Measurements from ENCODE around the gene BCL2. TPM values are rescaled to one million over a fixed set of nuclear protein-coding genes. Genes with fewer than 3 reads are reported as not detected.

BCL2 gene
- total RNA-seq, 2 experiments from 2014 or later = 66.0 to 88.9 TPM

DNA sequence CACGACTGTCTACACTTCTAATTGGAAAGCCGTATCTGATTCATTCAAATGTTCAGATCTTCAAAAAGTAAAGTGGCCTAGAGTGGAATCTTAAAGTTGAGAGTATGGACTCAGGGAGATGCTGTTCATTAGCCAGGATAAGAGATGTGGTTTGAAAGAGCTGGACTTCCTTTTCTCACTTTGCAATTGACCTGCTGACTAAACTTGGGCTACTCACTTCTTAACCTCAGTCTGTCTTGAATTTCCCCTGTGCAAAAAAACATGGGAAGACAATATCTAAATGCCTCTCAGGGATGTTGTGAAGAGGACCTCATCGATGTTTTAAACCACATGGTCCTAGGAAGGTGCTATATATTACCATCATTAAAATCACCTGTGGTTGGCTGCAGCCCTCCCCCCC lies 64.1 kb downstream of the BCL2 start:
- Mint-ChIP-seq H3K36me3 (ENCODE audit: low read depth) (peaks cover 69% of the 10 kb centered on the region), H3K27me3 (no peaks in the 10 kb centered on the region), H3K4me1 (peaks cover 66% of the 10 kb centered on the region), H3K4me3 (no peak overlapping the region), H3K27ac (no peak overlapping the region), H3K9me3 (ENCODE audit: low read depth) (peaks cover 9% of the 10 kb centered on the region)
- CTCF ChIA-PET = interaction anchor here (1.5 kb wide), 1 partner anchor 26 kb away, joined by 3 read pairs; no protein-coding TSS in a partner anchor
- ATAC-seq (no peak), DNase-seq (no peak)
- POLR2A ChIA-PET = no interaction called here
- intact Hi-C loops (cut with DNase I, micrococcal nuclease) = no loop called here

DNA sequence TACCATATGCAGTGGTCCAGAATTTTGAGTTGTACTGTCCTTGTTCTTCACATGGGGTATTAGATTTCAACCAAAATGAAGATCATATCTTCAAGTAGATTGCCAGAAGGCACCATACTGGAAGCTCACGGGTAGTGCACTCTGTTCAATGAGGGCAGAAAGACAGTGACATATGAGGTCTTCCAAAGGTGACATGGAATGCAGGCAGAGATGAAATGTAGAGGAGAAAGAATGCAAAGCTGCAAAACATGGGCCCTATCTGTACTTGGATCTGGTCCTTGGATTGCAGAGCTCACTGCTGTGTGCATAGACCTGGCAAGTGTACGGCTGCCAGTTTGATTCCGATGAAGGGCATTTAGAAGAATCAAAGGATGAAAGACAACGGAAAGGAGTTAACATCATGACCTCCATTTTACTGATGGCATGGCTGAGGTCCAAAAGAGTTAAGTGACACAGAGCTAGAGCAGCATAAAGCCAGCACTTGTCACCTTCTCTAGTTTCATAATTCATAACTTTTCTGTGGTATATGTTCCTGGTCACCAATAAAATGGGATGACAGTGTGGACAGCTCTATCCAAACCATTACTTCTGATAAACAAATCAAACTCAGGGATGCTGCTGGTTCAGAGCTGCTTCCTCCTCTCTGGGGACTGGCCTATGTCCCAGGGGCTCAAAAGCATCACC lies 64.7 kb downstream of the BCL2 start:
- Mint-ChIP-seq H3K4me1 (peaks cover 66% of the 10 kb centered on the region), H3K27ac (no peak overlapping the region), H3K27me3 (no peaks in the 10 kb centered on the region), H3K36me3 (ENCODE audit: low read depth) (peaks cover 66% of the 10 kb centered on the region), H3K9me3 (ENCODE audit: low read depth) (peaks cover 10% of the 10 kb centered on the region), H3K4me3 (no peak overlapping the region)
- ChIA-PET POLR2A (no interaction called here), CTCF (interaction anchor here (0.9 kb wide), 1 partner anchor 63 kb away, joined by 4 read pairs; no protein-coding TSS in a partner anchor)
- DNase-seq (no peak), ATAC-seq (no peak)
- intact Hi-C loops (cut with DNase I, micrococcal nuclease) = no loop called here

- H3K4me3 Mint-ChIP-seq = peak overlapping the region; percentile 18
- intact Hi-C loops (cut with DNase I, micrococcal nuclease) = no loop called here
- POLR2A ChIA-PET = no interaction called here
Observed at GRCh38 chr18:63253428-63254372, 65.9 kb downstream of the BCL2 start.

GRCh38 chr18:63253014-63253413 lies 66.6 kb downstream of the BCL2 start:
- POLR2A ChIA-PET = no interaction called here
- Mint-ChIP-seq H3K4me3 (no peak overlapping the region), H3K4me1 (peaks cover 58% of the 10 kb centered on the region), H3K27me3 (no peaks in the 10 kb centered on the region), H3K36me3 (ENCODE audit: low read depth) (peaks cover 67% of the 10 kb centered on the region), H3K9me3 (ENCODE audit: low read depth) (peaks cover 10% of the 10 kb centered on the region), H3K27ac (no peak overlapping the region)
- no peak for ATAC-seq
- no peak for DNase-seq
- CTCF ChIA-PET = interaction anchor here (0.5 to 1.3 kb wide), 3 partner anchors 12 to 21 kb away, joined by 3 read pairs; no protein-coding TSS in a partner anchor
- intact Hi-C loops (cut with DNase I, micrococcal nuclease) = no loop called here

More at GRCh38 chr18:63253428-63254372, 65.9 kb downstream of the BCL2 start:
- H3K4me1 Mint-ChIP-seq = peaks cover 62% of the 10 kb centered on the region
- CTCF ChIA-PET = interaction anchor here (1.3 kb wide), 1 partner anchor 12 kb away, joined by 3 read pairs; no protein-coding TSS in a partner anchor
- peaks cover 10% of the 10 kb centered on the region for H3K9me3 Mint-ChIP-seq (ENCODE audit: low read depth)
- peak; percentile 30 for ATAC-seq
- H3K36me3 Mint-ChIP-seq (ENCODE audit: low read depth) = peaks cover 64% of the 10 kb centered on the region
- DNase-seq = no peak
- H3K27me3 Mint-ChIP-seq = no peaks in the 10 kb centered on the region
- peak overlapping the region; percentile 40 for H3K27ac Mint-ChIP-seq

- ChIA-PET CTCF (no interaction called here), POLR2A (no interaction called here)
- H3K36me3 Mint-ChIP-seq (ENCODE audit: low read depth) = peaks cover 68% of the 10 kb centered on the region
- intact Hi-C loops (cut with DNase I, micrococcal nuclease) = no loop called here
- no peaks in the 10 kb centered on the region for H3K27me3 Mint-ChIP-seq
- peak overlapping the region; percentile 73 for H3K27ac Mint-ChIP-seq
- DNase-seq (no peak), ATAC-seq (peak; percentile 48)
- peaks cover 9% of the 10 kb centered on the region for H3K9me3 Mint-ChIP-seq (ENCODE audit: low read depth)
- H3K4me3 Mint-ChIP-seq = no peak overlapping the region
- H3K4me1 Mint-ChIP-seq = peaks cover 50% of the 10 kb centered on the region
Observed at GRCh38 chr18:63249771-63250170, 69.8 kb downstream of the BCL2 start.

DNA sequence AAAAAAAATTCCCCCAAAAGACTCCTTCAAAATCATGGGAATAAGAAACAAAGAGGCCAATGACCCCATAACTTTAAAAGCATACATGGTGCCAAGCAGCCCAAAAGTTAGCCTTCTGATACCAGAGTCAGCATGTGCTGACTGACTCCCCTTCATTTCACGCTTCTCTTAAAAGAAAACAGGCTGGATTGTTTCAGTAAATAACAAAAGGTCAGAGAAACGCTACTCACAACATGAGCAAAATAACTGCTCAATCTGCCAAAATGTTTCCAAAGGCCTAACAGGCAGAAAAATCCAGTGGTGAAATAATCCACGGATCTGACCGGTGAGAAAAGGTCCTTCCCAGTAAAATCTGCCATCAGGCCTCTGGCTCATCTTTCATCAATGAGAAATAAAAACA lies 71.6 kb downstream of the BCL2 start:
- POLR2A ChIA-PET = no interaction called here
- ATAC-seq = no peak
- intact Hi-C loops (cut with DNase I, micrococcal nuclease) = no loop called here

GRCh38 chr18:63247506-63247905 lies 72.1 kb downstream of the BCL2 start:
- Mint-ChIP-seq H3K36me3 (ENCODE audit: low read depth) (peaks cover 59% of the 10 kb centered on the region), H3K4me1 (peaks cover 45% of the 10 kb centered on the region), H3K27me3 (no peaks in the 10 kb centered on the region), H3K4me3 (no peak overlapping the region), H3K9me3 (ENCODE audit: low read depth) (peaks cover 5% of the 10 kb centered on the region), H3K27ac (no peak overlapping the region)
- no peak for ATAC-seq
- POLR2A ChIA-PET = no interaction called here
- intact Hi-C loops (cut with DNase I, micrococcal nuclease) = no loop called here
- CTCF ChIA-PET = interaction anchor here (0.5 kb wide), 1 partner anchor 231 kb away, joined by 3 read pairs; no protein-coding TSS in a partner anchor
- no peak for DNase-seq

More for the DNA sequence above, 71.6 kb downstream of the BCL2 start:
- CTCF ChIA-PET = interaction anchor here (0.6 kb wide), 1 partner anchor 40 kb away, joined by 3 read pairs; no protein-coding TSS in a partner anchor
- Mint-ChIP-seq H3K9me3 (ENCODE audit: low read depth) (peaks cover 7% of the 10 kb centered on the region), H3K27ac (no peak overlapping the region), H3K4me3 (no peak overlapping the region), H3K36me3 (ENCODE audit: low read depth) (peaks cover 58% of the 10 kb centered on the region), H3K27me3 (no peaks in the 10 kb centered on the region), H3K4me1 (peaks cover 44% of the 10 kb centered on the region)
- DNase-seq = no peak

- CTCF ChIA-PET = no interaction called here
- Mint-ChIP-seq H3K27ac (no peak overlapping the region), H3K4me1 (peaks cover 54% of the 10 kb centered on the region), H3K36me3 (ENCODE audit: low read depth) (peaks cover 66% of the 10 kb centered on the region), H3K4me3 (no peak overlapping the region), H3K27me3 (no peaks in the 10 kb centered on the region), H3K9me3 (ENCODE audit: low read depth) (peaks cover 1% of the 10 kb centered on the region)
- intact Hi-C loops (cut with DNase I, micrococcal nuclease) = no loop called here
- POLR2A ChIA-PET = no interaction called here
- DNase-seq = no peak
- no peak for ATAC-seq
Observed at GRCh38 chr18:63245600-63245999, 74.0 kb downstream of the BCL2 start.

DNA sequence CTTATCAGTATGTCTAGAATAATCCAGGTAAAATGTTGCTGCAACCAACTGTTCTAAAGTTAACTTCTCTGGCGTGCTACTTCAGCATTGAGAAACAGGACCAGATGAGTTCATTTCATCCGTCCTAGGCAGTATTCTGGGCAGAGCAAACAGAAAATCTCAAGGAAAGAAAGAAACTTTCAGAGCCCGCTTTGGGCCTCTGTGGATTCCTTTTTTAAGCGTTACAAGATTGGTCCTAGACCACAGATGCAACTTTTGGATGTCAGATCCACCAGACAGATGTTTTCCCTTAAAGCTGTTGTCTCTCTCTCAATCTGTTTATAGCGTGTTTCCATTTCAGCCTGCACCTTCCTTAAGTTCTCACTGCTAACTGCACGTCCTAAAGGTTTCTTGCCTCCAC lies 75.0 kb downstream of the BCL2 start:
- intact Hi-C loops (cut with DNase I, micrococcal nuclease) = no loop called here
- DNase-seq (no peak), ATAC-seq (no peak)
- H3K9me3 Mint-ChIP-seq (ENCODE audit: low read depth) = no peaks in the 10 kb centered on the region
- no peaks in the 10 kb centered on the region for H3K27me3 Mint-ChIP-seq
- H3K4me1 Mint-ChIP-seq = peaks cover 44% of the 10 kb centered on the region
- no peak overlapping the region for H3K4me3 Mint-ChIP-seq
- CTCF ChIA-PET = interaction anchor here (0.7 kb wide), 1 partner anchor 74 kb away, joined by 3 read pairs; no protein-coding TSS in a partner anchor
- peaks cover 66% of the 10 kb centered on the region for H3K36me3 Mint-ChIP-seq (ENCODE audit: low read depth)
- POLR2A ChIA-PET = no interaction called here
- H3K27ac Mint-ChIP-seq = no peak overlapping the region

- no peaks in the 10 kb centered on the region for H3K27me3 Mint-ChIP-seq
- ChIA-PET CTCF (interaction anchor here (1.0 kb wide), 1 partner anchor 11 kb away, joined by 3 read pairs; no protein-coding TSS in a partner anchor), POLR2A (no interaction called here)
- H3K27ac Mint-ChIP-seq = peak overlapping the region; percentile 59
- no peak for DNase-seq
- no peak overlapping the region for H3K4me3 Mint-ChIP-seq
- H3K9me3 Mint-ChIP-seq (ENCODE audit: low read depth) = peaks cover 5% of the 10 kb centered on the region
- peaks cover 68% of the 10 kb centered on the region for H3K36me3 Mint-ChIP-seq (ENCODE audit: low read depth)
- ATAC-seq = no peak
- peaks cover 58% of the 10 kb centered on the region for H3K4me1 Mint-ChIP-seq
- intact Hi-C loops (cut with DNase I, micrococcal nuclease) = no loop called here
Observed at GRCh38 chr18:63241760-63242159, 77.8 kb downstream of the BCL2 start.

GRCh38 chr18:63241317-63241712 lies 78.3 kb downstream of the BCL2 start:
- ATAC-seq (no peak), DNase-seq (no peak)
- peaks cover 68% of the 10 kb centered on the region for H3K36me3 Mint-ChIP-seq (ENCODE audit: low read depth)
- CTCF ChIA-PET = interaction anchor here (1.0 kb wide), 1 partner anchor 11 kb away, joined by 3 read pairs; no protein-coding TSS in a partner anchor
- peaks cover 10% of the 10 kb centered on the region for H3K9me3 Mint-ChIP-seq (ENCODE audit: low read depth)
- no peaks in the 10 kb centered on the region for H3K27me3 Mint-ChIP-seq
- H3K4me3 Mint-ChIP-seq = no peak overlapping the region
- peak overlapping the region; percentile 59 for H3K27ac Mint-ChIP-seq
- H3K4me1 Mint-ChIP-seq = peaks cover 58% of the 10 kb centered on the region
- POLR2A ChIA-PET = no interaction called here
- intact Hi-C loops (cut with DNase I, micrococcal nuclease) = no loop called here

Data from activated CD4-positive, alpha-beta T cell treated with anti-CD3 and anti-CD28 coated beads for 36 hours (primary cell).